HL-60 (cell line): ENCODE results near the gene RPS16.

Experiments used
- DNase-seq, 2 experiments: peaks; one replicate each; pipeline ENCODE4 v3.0.0-alpha.2; 2010 to 2020; ENCODE audit warnings: low read depth in 1 of 2, low spot score in 1 of 2
- H3K27ac ChIP-seq: fragments of 250-450 bp; sonication (Bioruptor Pico); replicated peaks from 2 replicates; pipeline ENCODE4 v1.5.1; 2020; ENCODE audit warnings: mild to moderate bottlenecking, moderate library complexity
- H3K27me3 ChIP-seq: fragments of 250-450 bp; sonication (Bioruptor Pico); 2 replicates; pipeline ENCODE4 v1.5.1; 2021; ENCODE audit warnings: mild to moderate bottlenecking, moderate library complexity; ENCODE audit not compliant: insufficient read depth, poor library complexity, severe bottlenecking
- H3K4me3 ChIP-seq: replicated peaks from 2 replicates; pipeline ENCODE4 v1.5.1; 2011; ENCODE audit warnings: mild to moderate bottlenecking, control low read depth, low read length; ENCODE audit not compliant: insufficient read depth
- GABPA ChIP-seq: IDR thresholded peaks from 2 replicates; pipeline ENCODE4 v1.6.1; 2012; ENCODE audit warnings: low read depth
- POLR2AphosphoS5 ChIP-seq: IDR thresholded peaks from 2 replicates; pipeline ENCODE4 v1.6.1; 2012; ENCODE audit warnings: low read depth
- SPI1 ChIP-seq: IDR thresholded peaks from 2 replicates; pipeline ENCODE4 v1.6.1; 2012; ENCODE audit warnings: low read depth, mild to moderate bottlenecking, borderline replicate concordance
- TF ChIP-seq, protein P1 (sequence below): IDR thresholded peaks from one replicate; pipeline ENCODE4 v1.5.1; 2011; ENCODE audit warnings: low read length, control low read depth, inconsistent platforms; ENCODE audit not compliant: insufficient read depth
- TF ChIP-seq, protein P2 (sequence below): IDR thresholded peaks from 2 replicates; pipeline ENCODE4 v1.6.1; 2012; ENCODE audit warnings: low read depth; ENCODE audit not compliant: insufficient replicate concordance

Gene RPS16

DNA sequence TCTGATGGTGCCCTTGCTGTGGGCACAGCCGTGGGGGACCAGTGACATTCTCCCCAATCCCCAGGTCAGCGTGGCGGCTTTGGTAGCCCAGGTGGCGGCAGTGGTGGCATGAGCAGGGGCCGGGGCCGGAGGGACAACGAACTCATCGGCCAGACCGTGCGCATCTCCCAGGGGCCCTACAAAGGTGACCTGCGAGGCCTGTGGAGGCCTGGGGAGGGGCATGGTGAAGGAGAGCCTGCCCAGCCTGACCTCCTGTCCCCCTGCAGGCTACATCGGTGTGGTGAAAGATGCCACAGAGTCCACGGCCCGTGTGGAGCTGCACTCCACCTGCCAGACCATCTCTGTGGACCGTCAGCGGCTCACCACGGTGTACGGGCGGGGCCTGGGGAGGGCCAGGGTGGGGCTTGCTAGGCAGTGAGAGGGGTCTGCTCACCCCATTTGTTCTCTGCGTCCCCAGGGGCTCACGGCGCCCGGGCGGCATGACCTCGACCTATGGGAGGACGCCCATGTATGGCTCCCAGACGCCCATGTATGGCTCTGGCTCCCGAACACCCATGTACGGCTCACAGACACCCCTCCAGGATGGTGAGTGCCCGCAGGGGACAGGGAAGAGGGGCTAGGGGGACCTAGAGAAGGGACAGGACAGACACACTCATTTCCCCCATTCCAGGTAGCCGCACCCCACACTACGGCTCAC, 37.1 kb upstream of the RPS16 start:
- Histone ChIP-seq H3K27ac (no peak overlapping the region), H3K27me3 (no peaks in the 10 kb centered on the region), H3K4me3 (no peak overlapping the region)
- DNase-seq: no peak
- TF ChIP-seq, protein P1, sequence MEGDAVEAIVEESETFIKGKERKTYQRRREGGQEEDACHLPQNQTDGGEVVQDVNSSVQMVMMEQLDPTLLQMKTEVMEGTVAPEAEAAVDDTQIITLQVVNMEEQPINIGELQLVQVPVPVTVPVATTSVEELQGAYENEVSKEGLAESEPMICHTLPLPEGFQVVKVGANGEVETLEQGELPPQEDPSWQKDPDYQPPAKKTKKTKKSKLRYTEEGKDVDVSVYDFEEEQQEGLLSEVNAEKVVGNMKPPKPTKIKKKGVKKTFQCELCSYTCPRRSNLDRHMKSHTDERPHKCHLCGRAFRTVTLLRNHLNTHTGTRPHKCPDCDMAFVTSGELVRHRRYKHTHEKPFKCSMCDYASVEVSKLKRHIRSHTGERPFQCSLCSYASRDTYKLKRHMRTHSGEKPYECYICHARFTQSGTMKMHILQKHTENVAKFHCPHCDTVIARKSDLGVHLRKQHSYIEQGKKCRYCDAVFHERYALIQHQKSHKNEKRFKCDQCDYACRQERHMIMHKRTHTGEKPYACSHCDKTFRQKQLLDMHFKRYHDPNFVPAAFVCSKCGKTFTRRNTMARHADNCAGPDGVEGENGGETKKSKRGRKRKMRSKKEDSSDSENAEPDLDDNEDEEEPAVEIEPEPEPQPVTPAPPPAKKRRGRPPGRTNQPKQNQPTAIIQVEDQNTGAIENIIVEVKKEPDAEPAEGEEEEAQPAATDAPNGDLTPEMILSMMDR: no peak
- TF ChIP-seq GABPA: no peak
- TF ChIP-seq POLR2AphosphoS5: no peak
- TF ChIP-seq SPI1: no peak
- TF ChIP-seq, protein P2, sequence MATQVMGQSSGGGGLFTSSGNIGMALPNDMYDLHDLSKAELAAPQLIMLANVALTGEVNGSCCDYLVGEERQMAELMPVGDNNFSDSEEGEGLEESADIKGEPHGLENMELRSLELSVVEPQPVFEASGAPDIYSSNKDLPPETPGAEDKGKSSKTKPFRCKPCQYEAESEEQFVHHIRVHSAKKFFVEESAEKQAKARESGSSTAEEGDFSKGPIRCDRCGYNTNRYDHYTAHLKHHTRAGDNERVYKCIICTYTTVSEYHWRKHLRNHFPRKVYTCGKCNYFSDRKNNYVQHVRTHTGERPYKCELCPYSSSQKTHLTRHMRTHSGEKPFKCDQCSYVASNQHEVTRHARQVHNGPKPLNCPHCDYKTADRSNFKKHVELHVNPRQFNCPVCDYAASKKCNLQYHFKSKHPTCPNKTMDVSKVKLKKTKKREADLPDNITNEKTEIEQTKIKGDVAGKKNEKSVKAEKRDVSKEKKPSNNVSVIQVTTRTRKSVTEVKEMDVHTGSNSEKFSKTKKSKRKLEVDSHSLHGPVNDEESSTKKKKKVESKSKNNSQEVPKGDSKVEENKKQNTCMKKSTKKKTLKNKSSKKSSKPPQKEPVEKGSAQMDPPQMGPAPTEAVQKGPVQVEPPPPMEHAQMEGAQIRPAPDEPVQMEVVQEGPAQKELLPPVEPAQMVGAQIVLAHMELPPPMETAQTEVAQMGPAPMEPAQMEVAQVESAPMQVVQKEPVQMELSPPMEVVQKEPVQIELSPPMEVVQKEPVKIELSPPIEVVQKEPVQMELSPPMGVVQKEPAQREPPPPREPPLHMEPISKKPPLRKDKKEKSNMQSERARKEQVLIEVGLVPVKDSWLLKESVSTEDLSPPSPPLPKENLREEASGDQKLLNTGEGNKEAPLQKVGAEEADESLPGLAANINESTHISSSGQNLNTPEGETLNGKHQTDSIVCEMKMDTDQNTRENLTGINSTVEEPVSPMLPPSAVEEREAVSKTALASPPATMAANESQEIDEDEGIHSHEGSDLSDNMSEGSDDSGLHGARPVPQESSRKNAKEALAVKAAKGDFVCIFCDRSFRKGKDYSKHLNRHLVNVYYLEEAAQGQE: no peak

DNA sequence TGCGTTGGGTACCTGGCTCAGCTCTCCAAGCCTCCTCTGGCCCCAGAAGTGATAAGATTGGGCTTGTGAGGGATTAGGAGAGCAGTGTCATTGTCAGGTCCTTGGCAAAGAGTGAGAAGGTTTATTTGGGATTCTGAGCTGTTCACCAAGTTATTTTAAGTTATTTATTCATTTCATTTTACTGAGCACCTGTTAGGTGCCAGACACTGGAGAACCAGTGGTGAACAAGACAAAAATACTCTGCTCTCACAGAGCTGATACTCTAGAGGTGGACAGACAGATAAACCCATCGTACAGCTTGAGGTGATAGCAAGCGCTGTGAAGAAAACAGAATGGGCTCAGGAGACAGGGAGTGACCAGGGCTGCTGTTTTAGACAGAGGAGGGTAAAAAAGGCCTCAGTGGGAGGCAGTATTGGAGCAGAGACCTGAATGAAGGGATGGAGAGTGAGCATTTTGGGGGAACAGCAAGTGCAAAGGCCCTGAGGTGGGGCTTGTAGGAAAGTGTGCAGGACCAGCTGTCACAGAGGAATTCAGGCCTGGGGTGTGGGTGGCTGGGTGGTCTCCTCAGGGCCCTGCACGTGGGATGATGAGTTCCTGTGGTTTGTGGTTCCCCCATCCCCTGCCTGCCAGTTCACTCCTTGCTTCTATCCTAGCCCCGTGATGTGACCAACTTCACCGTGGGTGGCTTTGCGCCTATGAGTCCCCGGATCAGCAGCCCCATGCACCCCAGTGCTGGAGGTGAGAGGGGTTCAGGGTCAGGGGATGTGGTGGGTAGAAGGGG, 36.2 kb upstream of the RPS16 start:
- H3K27ac ChIP-seq: no peak overlapping the region
- H3K4me3 ChIP-seq: no peak overlapping the region
- no peak for TF ChIP-seq GABPA
- TF ChIP-seq, protein P1: no peak
- no peak for TF ChIP-seq POLR2AphosphoS5
- TF ChIP-seq SPI1: no peak
- TF ChIP-seq, protein P2: no peak
- H3K27me3 ChIP-seq: no peaks in the 10 kb centered on the region
- DNase-seq: no peak

DNA sequence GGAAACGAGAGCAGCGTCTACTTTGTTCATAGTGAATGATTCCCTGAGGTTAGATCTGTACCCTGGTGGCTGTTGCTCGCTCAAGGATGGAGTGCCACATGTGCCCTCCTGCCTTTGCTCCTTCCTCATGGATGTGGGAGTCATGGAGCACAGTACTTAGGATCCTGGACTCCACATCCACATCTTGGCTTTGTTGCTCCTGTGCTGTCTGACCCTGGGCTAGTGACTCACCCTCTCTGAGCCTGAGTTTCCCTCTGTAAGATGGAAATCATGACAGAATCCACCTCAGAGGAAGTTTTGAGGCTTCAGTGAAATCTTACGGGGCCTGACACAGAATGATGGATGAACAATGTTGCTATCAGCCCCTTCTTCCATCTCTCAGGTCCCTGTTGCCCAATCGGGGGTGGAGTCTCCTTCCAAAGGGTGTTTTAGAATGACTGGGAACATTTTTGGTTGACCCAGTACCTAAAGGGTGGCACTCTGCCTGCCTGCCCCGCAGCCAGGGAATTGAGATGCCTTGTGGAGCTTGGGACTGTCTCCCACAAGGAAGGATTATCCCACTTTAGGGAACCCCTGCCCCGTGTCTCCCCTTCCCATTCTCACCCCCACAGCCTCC, 35.1 kb upstream of the RPS16 start:
- no peak overlapping the region for H3K4me3 ChIP-seq
- no peak for DNase-seq
- no peaks in the 10 kb centered on the region for H3K27me3 ChIP-seq
- no peak for TF ChIP-seq POLR2AphosphoS5
- TF ChIP-seq GABPA: no peak
- TF ChIP-seq, protein P1: no peak
- TF ChIP-seq SPI1: no peak
- TF ChIP-seq, protein P2: no peak
- no peak overlapping the region for H3K27ac ChIP-seq
